Measurements from ENCODE around the gene TMEM131. TPM values are rescaled to one million over a fixed set of nuclear protein-coding genes. Genes with fewer than 3 reads are reported as not detected.

Gene TMEM131
- total and polyA plus RNA-seq, 2 of the 8 experiments (the other 6 are each of a cell fraction or from before 2014, with no cell fraction given), result 9.7 to 22.9 TPM

GRCh38 chr2:97998431-97999005, 2.8 kb upstream of the TMEM131 start:
- Histone ChIP-seq H2BK12ac (ENCODE audit: low read depth, low read length) (no peak overlapping the region), H2BK15ac (ENCODE audit: low read length) (no peak overlapping the region), H3K36me3 (ENCODE audit: control insufficient read depth in 2 of 4, insufficient read depth in 4 of 4, low read length in 3 of 4) (no peaks in the 10 kb centered on the region), H3K9me3 (ENCODE audit: insufficient read depth in 2 of 2, low read depth in 1 of 2, low read length in 1 of 2) (no peaks in the 10 kb centered on the region), H3K9ac (replicated peaks in 1 of 4; ENCODE audit: extremely low read depth in 1 of 4, low read depth in 3 of 4, low read length in 3 of 4) (no peak overlapping the region), H3K4me3 (ENCODE audit: extremely low read depth in 1 of 4, insufficient read depth in 2 of 4, low read depth in 3 of 4, low read length in 4 of 4) (no peak overlapping the region), H3K79me2 (ENCODE audit: control insufficient read depth in 1 of 2, insufficient read depth in 2 of 2, low read length in 2 of 2) (peaks cover 5 to 16% of the 10 kb centered on the region in 2 experiments; a peak in 3 of 4 replicates), H3K27ac (ENCODE audit: low read depth, low read length) (no peak overlapping the region), H3K27me3 (replicated peaks in 1 of 4; ENCODE audit: control insufficient read depth in 3 of 4, extremely low read depth in 1 of 4, insufficient read depth in 3 of 4, low read length in 3 of 4) (no peaks in the 10 kb centered on the region), H3K4me2 (ENCODE audit: insufficient read depth in 1 of 2, low read depth in 2 of 2, low read length in 2 of 2) (no peak overlapping the region), H2AK5ac (ENCODE audit: low read depth, low read length) (no peak overlapping the region), H2BK5ac (ENCODE audit: low read depth, low read length) (no peak overlapping the region), H3K4ac (replicated peaks; ENCODE audit: insufficient read length, low read depth, low read length) (no peak overlapping the region), H4K8ac (ENCODE audit: extremely low read depth, insufficient read depth, low read length) (no peak overlapping the region), H3K18ac (ENCODE audit: extremely low read depth, low read length) (no peak overlapping the region), H3K23ac (ENCODE audit: insufficient read length) (no peak overlapping the region), H3K79me1 (ENCODE audit: low read depth, low read length) (no peaks in the 10 kb centered on the region; the same call in 1 of the 2 replicates), H2BK120ac (replicated peaks; ENCODE audit: low read depth, low read length) (no peak overlapping the region), H3K14ac (ENCODE audit: insufficient read length) (no peak overlapping the region), H2BK20ac (ENCODE audit: low read length) (no peak overlapping the region), H3K23me2 (ENCODE audit: low read depth, low read length) (peaks cover 3% of the 10 kb centered on the region; the same call in 1 of the 2 replicates), H4K20me1 (replicated peaks in 1 of 2; ENCODE audit: control insufficient read depth in 1 of 2, insufficient read depth in 2 of 2, low read length in 2 of 2) (peaks cover 3 to 5% of the 10 kb centered on the region in 2 experiments), H3K56ac (replicated peaks; ENCODE audit: insufficient read length, low read depth, low read length) (no peak overlapping the region), H2AFZ (ENCODE audit: low read length) (no peak overlapping the region), H4K91ac (replicated peaks; ENCODE audit: insufficient read length, low read length) (no peak overlapping the region), H3K4me1 (replicated peaks in 1 of 4; ENCODE audit: control insufficient read depth in 3 of 4, insufficient read depth in 4 of 4, low read length in 3 of 4) (peaks cover 0 to 10% (median 2%) of the 10 kb centered on the region in 4 experiments; a peak in 3 of 7 replicates), H4K5ac (ENCODE audit: insufficient read length, low read depth, low read length) (no peak overlapping the region)
- WGBS, 2 experiments (ENCODE audit: extremely low coverage in 1 of 2, insufficient coverage in 1 of 2, insufficient read length in 1 of 2, insufficient replicate concordance in 2 of 2, low coverage in 1 of 2, low lambda C conversion rate in 2 of 2, missing lambda C conversion rate in 1 of 2), result 64% methylated on average over 1 of the region's 1 CpG; no CpG with 5 or more reads in 1 of the 2 experiments
- DNase-seq (ENCODE audit: low read depth in 1 of 2, low spot score in 2 of 2) (no peak), FAIRE-seq (no peak)
- ChIA-PET CTCF (ENCODE audit: partially characterized antibody) (interaction anchor here (0.7 to 1.1 kb wide), 2 partner anchors 191 to 271 kb away, joined by 3 read pairs; no protein-coding TSS in a partner anchor), POLR2A (ENCODE audit: partially characterized antibody) (interaction anchor here (0.7 kb wide), 1 partner anchor 28 kb away, joined by 4 read pairs; no protein-coding TSS in a partner anchor)
- no peak for TF ChIP-seq JUN (IDR thresholded peaks at IDR 0.05; ENCODE audit: low read depth, low read length)
- TF ChIP-seq BACH1 (IDR thresholded peaks at IDR 0.05; ENCODE audit: low read length), result no peak
- TF ChIP-seq SIRT6 (IDR thresholded peaks at IDR 0.05; ENCODE audit: low read length), result no peak
- TF ChIP-seq RFX5 (IDR thresholded peaks at IDR 0.05; ENCODE audit: borderline replicate concordance, low read depth, low read length), result no peak
- no peak for TF ChIP-seq TBP (IDR thresholded peaks at IDR 0.05; ENCODE audit: low read depth, low read length)
- TF ChIP-seq NANOG (IDR thresholded peaks at IDR 0.05; ENCODE audit: insufficient read depth, low read depth, low read length, poor library complexity, severe bottlenecking), result no peak
- TF ChIP-seq CHD2 (IDR thresholded peaks at IDR 0.05; ENCODE audit: low read length), result no peak
- TF ChIP-seq GTF2F1 (IDR thresholded peaks at IDR 0.05; ENCODE audit: borderline replicate concordance, low read depth, low read length), result no peak

All from H1 (cell line).